Measurements from ENCODE around the gene CDK11B. TPM values are rescaled to one million over a fixed set of nuclear protein-coding genes. Genes with fewer than 3 reads are reported as not detected.

CDK11B gene
- total RNA-seq, 1 donor from 2014 or later, result 16.5 TPM

Other genes starting within 250 kb of the CDK11B start
- 3.2 TPM for gene ANKRD65, start 237.7 kb downstream of the CDK11B start, total RNA-seq
- 35.8 TPM for gene VWA1, start 223.3 kb downstream of the CDK11B start, total RNA-seq
- not detected for gene ATAD3C, start 209.3 kb downstream of the CDK11B start, total RNA-seq
- gene ATAD3B, start 187.2 kb downstream of the CDK11B start, total RNA-seq, result 17.7 TPM
- 21.9 TPM for gene ATAD3A, start 146.8 kb downstream of the CDK11B start, total RNA-seq
- gene TMEM240, start 118.4 kb downstream of the CDK11B start, total RNA-seq, result 3.9 TPM
- 105 TPM for gene SSU72, start 84.1 kb downstream of the CDK11B start, total RNA-seq
- 6.1 TPM for gene FNDC10, start 58.9 kb downstream of the CDK11B start, total RNA-seq
- 66.8 TPM for gene MIB2, start 43.5 kb downstream of the CDK11B start, total RNA-seq
- 42.7 TPM for gene MMP23B, start 26.8 kb downstream of the CDK11B start, total RNA-seq
- gene SLC35E2B, start 33.8 kb upstream of the CDK11B start, total RNA-seq, result 38.3 TPM
- gene CDK11A, start 65.4 kb upstream of the CDK11B start, total RNA-seq, result 35.6 TPM
- gene NADK, start 119.5 kb upstream of the CDK11B start, total RNA-seq, result 90.1 TPM
- gene GNB1, start 232.1 kb upstream of the CDK11B start, total RNA-seq, result 159 TPM

Data from vagina (tissue), 1 donor.